ENCODE data around the gene HAND1.

Gene HAND1

DNA sequence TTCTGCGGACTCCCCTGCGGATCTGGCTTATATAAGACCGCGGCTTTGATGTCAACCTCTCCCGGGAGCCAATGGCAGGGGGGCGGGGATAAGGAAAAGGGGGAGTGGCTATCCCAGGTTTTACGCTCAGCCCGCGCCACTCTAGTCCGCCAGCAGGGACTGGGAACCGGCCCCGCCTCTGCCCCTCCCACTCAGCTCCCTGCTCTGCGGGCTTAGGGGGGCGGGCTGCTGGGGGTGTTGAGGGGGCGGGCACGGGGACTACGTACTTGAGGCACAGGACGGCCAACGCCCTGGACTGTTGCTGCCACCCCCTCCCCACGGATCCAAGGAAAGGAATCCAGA lies at the start of gene HAND1:
Gene HAND1, minus strand, starts transcription at position 4 of the 342 bp plus-strand sequence. CDS start 219 bp downstream, outside the sequence.
- no peak for DNase-seq (ENCODE audit: low read depth in 3 of 3)

DNA sequence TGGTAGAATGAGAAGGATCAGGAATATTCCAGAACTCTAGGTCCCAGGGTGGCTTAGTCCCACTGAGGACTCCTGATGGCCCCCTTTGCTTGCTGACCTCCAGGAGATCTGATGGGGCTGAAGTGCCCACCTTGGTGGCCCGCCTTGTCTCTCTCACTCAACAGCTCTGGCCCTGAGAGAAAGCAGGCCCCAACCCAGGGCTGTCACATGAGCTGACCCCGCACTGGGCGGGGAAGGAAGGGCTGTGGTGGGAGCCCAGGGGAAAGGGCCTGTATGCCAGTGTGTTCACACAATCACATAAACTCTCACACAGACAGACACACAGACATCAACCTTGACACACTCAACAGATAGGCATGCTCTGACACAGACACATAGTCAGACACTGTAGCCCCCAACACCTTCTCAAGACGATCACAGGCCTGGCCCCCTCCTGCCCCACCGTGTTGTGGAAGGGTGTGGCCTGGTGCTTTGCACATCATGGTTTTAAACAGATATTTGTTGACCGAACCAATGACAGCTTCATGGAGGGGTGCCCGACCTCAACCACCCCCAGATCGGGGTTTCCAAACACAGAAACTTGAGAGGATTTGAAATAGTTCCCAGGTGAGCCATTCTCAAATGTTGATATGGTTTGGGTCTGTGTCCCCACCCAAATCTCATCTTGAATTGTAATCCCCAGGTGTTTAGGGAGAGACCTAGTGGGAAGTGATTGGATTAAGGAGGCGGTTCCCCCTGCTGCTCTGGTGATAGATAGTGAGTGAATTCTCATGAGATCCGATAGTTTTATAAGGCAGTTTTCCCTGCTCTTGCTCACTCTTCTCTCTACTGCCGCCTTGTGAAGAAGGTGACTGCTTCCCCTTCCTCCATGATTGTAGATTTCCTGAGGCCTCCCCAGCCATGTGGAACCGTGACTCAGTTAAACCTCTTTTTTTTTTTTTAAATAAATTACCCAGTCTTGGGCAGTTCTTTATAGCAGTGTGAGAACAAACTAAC lies 48.5 kb upstream of the HAND1 start:
- DNase-seq (ENCODE audit: low read depth in 3 of 3): no peak

DNA sequence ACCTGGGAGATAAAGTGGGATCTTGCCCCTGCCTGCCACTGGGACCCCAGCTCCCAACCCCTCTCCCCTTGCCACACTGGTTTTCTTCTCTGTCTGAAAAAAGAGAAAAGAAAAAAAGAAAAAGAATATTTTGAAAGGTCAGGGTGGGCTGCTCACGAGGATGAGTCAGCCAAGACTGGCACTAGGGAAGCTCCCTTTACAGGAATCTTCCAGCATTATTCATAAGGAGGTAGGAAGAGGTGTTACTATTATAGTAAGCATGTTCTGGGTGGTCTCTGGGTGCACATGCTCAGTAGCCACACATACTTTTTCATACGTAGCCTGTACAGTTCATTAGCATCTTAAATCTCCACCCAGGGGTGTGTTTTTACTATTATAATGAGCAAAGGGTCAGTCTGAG lies 46.8 kb upstream of the HAND1 start:
- no peak for DNase-seq (ENCODE audit: low read depth in 3 of 3)

DNA sequence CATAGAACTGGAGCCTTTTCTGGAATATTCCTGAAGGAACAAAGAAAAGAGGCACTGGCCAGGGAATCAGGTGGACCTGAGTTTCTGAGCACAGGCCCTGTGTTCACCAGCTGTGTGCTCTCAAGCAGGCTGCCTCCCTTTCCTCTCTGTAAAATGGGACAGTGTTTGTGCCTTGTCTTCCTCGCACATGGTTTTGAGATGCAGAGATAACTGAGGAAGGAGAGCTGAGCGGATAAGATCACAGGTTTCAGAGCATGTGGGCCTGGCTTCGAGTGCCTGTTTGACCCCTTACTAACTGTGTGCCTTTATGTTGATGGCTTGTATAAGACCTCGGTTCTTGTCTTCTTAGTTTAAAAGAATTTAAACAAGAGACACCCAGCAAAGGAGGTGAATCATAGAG lies 46.2 kb upstream of the HAND1 start:
- no peak for DNase-seq (ENCODE audit: low read depth in 3 of 3)

DNA sequence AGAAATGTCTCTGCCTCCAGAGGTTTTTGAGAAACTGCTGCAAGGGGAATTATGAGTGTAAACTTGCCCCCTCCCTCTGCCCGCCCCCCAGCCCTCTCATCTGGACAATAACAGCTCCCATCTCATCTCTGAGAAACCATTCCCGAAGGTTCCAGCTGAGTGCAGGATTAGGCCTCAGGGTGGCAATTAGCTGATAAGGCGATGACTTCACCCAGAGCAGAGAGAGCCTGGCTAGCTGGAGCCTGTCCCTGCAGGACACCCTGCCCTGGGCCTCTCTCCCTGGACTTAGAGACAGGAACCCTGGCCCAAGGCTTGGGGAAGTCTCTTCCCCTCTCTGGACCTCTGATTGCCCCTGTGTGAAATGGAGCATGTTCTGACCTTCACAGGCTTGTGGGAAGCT lies 45.7 kb upstream of the HAND1 start:
- DNase-seq (ENCODE audit: low read depth in 3 of 3): no peak

DNA sequence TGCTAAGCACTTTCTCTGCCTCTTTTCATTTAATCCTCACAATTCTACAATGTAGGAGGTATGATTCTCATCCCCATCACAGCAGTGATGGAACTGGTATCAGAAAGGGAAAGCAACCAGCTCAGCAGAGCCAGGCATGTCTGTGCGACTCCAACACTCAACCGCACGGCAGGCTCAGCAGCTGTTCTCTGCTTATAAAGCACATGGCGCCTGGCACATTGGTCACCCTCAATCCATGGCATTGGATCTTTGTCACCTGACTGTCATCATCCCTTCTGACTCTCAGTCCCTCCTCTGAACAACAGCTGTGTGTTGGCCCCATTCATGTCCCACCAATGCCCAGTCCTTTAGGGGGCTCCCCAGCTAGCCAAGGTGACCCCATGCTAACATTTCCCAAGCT lies 45.1 kb upstream of the HAND1 start:
- DNase-seq (ENCODE audit: low read depth in 3 of 3): no peak

DNA sequence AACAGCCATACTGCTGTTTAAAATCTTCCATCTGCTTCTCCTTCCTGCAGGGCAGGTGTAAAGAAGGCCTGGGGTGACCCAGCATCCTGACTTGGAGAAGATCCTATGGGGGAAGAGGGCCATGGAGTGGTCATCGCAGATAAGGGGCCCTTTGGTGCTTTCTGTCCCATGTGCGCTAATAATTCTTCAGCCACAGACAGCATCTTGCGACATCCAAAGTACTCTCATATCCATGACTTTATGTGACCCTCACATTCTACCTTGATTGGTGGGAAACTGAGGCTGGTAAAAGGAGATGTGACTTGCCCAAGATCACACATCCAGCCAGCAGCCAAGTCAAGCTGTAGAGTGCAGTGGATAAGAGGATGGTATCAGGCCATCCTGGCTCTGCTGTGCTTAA lies 44.3 kb upstream of the HAND1 start:
- no peak for DNase-seq (ENCODE audit: low read depth in 3 of 3)

DNA sequence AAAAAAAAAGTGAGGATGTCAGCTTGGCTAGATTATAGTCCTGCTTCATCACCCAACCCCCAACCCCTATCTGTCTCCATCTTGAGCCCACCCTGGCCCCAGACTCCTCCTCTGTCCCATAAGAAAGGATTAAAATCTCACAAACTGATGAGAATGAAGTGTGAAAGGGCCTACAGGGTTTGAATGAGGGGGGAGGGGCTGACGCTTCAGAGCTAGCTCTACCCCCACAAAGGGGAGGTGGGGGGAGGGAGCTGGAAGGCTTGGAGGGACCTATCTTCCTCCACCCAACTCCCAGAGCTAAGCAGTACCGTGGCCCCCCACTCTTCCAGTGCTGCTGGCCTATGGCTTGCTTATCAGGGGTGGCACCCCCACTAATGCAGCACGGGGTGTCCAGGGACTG lies 43.7 kb upstream of the HAND1 start:
- DNase-seq (ENCODE audit: low read depth in 3 of 3): no peak

DNA sequence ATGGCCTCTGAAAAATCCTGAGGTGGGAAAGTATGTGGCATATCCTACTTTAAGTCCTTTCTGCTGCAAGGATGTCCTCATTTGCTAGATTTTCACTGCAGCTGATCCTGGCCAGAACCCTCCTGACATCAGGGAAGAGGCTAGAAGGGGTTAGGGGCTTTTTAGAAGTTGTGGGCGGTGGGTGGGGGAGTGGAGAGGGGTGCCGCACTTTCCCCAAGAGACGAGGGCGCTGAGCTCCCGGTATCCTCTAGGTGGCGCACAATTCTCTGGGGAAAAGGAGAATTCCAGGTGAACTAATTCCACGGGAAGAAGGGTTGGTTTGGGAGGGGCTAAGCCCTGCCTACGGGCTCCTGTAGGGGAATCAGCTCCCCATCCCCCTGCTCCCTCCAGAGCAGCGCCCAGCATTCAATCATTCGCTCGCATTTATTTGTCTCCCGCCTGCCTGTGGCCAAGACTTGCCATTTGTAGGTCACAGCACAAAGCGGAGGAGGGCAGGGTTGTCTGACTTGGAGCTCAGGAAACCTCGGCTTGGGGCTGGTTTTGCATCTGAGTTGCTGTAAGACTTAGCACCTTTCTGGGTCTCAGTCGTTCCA lies 42.9 kb upstream of the HAND1 start:
- peak in 1 of 3 experiments; percentile 3 for DNase-seq (ENCODE audit: low read depth in 3 of 3)

DNA sequence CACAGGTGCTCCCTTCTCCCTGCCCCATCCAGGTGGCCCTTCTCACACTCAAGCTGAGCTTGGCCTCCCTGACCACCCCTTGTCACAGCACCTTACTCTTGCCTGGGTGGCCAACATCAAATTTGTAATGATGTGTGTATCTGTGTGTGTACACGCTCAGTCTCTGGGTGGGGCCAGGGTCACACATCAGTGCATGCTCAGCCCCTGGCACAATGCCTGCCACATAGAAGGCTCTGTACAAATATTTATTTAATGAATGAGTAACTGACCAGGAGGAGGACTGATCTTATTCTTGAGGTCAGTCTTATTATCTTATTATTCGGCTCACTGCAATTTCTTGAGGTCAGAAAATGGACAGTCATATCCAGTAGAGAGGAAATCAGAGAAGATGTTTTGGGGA lies 41.3 kb upstream of the HAND1 start:
- DNase-seq (ENCODE audit: low read depth in 3 of 3): no peak

DNA sequence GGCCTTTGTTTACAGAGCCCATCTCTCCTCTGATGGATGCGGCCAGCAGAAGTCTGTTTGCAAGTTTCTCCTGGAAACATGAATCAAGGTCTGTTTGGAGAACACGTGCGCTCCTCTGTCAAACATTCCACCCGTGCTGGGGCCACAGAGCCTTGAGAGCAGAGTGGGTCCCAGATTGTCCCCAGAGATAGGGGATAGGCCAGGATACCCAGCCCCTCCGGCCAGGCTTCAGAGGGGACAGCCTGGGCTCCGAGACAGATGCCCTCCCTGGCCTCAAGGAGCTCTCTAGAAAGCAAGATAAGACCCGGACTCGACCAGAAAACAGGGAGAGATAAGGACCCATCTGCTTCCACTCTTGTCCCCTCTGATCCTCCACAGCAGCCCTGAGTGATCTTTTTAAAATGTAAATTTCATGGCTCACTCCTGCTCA lies 40.4 kb upstream of the HAND1 start:
- no peak for DNase-seq (ENCODE audit: low read depth in 3 of 3)

DNA sequence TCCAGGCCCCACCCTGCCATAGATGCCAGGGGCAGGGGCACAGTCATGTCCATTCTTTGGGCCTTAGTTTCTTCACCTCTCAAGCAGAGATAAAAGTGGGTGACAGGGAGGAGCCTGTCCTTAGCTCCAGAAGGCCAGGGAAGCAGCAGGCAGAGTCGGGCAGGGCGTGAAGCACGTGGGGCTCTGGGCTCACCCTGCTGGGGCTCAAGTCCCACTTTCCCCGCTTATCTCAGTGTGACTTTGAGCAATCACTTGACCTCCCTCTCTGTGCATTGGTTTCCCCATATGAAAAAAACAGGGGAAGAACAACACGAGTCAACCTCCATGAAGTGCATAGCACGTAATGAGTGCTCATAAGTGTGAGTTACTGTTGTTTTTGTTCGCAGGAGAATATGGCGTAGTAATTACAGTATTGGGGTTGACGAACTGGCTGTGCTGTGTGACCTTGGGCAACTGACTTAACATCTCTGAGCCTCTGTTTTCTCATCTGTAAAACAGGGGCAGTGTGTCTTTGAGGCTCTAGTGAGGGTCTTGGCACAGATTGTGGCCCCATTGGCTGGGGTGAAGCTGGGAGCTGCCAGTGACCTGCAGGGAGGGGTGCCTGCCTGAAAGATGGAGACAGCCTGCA lies 39.9 kb upstream of the HAND1 start:
- no peak for DNase-seq (ENCODE audit: low read depth in 3 of 3)

DNA sequence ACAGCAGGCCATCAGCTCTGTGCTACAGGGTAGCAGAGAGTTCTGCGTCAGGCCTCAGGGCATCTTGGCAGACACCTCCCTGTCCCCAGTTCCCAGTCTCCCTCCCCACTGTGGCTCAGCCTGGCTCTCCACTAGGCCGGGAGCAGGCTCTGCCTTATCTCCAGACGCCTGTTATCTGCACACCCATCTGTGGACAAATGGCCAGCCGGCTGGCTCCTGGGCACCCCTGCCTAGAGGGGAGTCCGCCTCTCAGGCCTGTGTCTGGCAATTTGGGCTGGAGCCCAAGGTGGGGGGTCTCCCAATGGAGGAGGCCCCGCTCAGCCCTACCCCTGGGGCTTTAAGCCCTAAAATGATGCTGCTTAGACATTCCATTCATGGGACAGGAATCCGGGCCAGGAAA lies 39.2 kb upstream of the HAND1 start:
- no peak for DNase-seq (ENCODE audit: low read depth in 3 of 3)

DNA sequence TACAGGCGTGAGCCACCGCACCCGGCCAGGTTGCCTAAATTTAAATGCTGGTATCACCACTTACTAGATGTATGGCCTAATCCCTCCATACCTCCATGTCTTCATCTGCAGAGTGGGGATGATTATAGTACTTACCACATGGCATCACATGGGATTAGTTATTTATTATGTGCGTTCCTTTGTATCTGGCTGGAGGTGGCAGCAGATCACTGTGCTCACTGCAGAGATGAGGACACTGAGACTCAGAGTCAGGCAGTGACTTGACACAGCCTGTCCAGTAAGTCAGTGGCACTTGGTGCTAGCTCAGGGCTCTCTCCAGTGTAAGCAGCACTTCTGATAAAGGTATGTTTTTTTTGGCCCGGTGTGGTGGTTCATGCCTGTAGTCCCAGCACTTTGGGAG lies 38.4 kb upstream of the HAND1 start:
- DNase-seq (ENCODE audit: low read depth in 3 of 3): no peak

DNA sequence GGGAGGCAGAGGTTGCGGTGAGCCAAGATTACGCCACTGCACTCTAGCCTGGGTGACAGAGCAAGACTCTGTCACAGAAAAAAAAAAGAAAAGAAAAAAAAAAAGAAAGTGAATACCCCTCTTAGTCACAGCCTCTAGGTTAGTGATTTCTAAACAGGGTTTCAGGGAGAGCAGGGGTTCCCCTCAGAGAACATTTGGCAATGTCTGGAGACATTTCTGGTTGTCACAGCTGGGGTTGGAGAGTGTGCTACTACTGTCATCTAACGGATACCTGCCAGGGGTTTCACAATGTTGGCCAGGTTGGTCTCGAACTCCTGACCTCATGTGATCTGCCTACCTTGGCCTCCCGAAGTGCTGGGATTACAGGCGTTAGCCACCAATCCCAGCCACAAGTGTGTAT lies 37.5 kb upstream of the HAND1 start:
- DNase-seq (ENCODE audit: low read depth in 3 of 3): peak in 1 of 3 experiments; percentile 7

DNA sequence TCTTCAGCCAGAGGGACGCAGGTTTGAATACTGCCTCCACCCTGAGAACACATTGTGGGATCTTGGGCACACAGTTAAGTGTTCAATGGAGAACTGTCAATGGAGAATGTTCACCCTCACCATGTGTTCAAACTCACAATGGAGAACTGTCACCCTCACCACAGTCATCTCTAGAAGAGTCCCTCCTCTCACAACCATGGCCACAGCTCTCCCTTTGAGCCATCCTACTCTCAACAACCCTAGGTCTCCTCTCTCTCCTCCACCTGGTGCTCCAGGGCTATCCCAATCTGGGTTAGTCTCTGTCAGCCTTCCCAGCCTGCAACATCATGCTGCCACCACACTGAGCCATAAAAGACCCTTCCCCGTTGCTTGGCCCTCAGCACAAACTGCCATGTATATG lies 36.3 kb upstream of the HAND1 start:
- no peak for DNase-seq (ENCODE audit: low read depth in 3 of 3)

DNA sequence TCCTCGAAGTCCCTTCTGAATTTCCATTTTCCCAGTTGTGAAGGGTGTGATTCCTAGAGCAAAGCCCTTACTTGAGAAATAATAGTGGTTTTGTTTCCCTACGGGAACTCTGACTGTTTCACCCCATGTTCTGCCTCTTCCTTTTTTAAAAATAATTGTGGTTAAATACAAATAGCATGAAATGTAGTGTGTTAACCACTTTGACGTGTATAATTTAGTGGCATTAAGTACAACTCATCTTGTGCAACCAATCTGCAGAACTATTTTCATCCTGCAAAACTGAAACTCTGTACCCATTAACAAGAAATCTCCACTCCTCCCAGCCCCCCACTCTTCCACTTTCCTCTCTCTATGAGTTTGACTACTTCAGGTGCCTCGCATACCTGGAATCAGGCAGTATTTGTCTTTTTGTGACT lies 35.6 kb upstream of the HAND1 start:
- peak in 1 of 3 experiments; percentile 17 for DNase-seq (ENCODE audit: low read depth in 3 of 3)

DNA sequence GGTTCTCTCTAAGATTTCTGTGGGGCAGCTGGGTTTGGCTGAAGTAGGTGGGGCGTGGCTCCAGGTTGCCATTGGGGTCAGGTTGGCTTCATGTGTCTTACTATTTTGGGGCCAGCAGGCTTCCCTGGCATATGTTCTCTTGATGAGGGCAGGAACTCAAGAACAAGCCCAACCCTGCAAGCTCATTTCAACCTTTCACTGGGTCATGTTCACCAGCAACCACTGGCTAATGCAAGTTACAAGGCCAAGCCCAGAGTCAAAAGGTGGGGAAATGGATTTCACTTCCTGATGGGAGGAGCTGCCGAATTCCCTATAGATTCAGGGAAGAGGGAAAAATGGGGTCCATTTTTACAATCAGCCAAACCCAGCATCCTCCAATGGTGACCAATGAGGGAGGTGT lies 34.0 kb upstream of the HAND1 start:
- no peak for DNase-seq (ENCODE audit: low read depth in 3 of 3)

DNA sequence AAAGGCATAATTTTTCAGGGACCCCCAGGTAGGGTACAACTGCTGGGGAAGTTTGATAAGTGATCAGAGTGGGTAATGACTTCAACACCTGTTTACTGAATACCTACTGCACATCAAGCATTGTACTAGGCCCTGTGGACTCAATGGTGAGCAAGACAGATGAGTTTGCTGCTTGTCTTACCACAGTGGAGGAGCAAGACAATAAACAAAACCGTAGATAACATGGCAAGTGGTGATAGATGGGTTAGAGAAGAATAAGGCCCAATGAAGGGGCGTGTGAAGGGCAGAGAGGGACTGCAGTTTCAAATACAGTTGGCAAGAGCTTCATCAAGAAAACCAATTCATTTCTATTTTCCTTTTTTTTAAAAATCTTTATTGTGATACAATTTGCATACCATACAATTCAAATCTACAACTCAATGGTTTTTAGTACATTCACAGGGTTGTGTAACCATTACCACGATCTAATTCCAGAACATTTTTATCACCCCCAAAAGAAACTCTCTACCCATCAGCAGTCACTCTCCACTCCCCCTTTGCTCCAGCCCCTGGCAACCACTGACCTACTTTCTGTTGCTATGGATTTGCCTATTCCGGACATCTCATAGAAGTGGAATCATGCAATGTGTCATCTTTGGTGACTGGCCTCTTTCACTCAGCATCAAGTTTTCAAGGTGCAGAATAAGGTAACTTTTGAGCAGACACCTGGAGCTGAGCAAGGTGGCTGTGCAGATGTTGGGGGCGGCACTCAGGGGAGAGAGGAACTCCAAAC lies 31.9 kb upstream of the HAND1 start:
- DNase-seq (ENCODE audit: low read depth in 3 of 3): no peak

DNA sequence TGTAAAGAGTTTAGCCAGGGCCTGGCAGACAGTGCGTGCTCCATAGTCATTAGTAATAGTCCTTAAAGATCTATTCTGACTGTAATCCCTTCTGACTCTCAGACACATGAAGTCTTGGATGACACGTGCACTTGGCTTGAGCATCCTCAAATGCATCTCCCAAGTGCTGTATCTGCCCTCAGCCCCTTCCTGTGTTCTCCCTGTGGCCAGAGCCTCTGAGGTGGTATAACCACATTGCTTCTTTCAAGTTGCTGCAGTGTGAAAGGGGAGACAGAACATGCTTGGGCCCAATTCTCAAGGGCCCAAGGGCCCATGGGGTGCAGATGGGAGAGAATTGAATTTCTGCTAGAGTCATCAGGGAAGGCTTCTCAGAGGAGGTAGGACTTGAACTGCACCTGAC lies 30.1 kb upstream of the HAND1 start:
- DNase-seq (ENCODE audit: low read depth in 3 of 3): no peak

DNA sequence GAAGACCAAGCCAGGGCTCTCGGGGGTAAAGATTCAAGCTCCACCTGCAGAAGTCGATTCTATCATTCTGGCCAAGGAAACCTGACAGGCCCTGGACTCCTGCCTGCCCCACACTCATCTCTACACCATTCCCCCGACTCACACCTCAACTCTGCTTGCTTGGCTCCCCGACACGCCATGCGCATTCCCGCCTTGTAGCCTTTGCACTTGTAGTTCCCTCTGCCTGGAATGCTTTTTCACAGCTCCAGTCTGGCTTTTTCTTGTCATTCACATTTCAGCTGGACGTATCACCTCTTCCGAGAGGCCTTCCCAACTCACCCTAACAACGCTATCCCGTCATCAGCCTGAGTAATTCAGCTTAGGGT lies 28.7 kb upstream of the HAND1 start:
- DNase-seq (ENCODE audit: low read depth in 3 of 3): no peak

DNA sequence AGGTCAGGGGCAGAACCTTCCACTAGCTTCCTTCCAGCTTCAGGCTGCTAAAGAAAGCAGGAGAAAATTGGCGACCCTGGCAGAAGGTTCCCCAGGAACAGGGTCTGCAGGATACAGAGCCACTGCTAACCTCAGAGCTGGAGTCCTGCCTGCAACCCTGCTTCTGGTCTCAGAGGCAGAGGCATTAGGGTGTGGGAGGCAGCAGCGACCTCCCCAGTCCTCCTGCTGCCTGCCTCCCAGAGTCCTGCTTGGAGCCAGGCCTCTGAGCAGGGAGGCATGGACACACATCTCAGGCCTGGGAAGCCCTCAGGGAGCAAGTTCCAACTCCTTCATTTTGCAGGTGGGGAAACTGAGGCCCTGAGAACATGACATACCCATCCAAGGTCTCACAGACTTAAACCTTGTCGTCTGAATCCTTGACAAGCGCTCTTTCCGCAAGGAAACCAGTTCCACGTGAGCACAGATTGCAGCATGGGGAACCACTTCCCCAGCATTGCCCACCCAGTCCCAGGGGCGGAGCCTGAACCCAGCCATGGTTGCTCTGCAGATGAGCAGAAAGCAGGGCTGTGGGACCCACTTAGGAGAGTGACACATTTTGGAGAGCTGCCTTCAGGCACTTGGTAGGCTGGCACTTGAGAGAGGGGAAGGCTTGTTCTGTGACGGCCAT lies 28.2 kb upstream of the HAND1 start:
- DNase-seq (ENCODE audit: low read depth in 3 of 3): no peak
